Fibroblast of upper back skin (primary cell): ENCODE data around the gene ETFBKMT.
"Not testable (repeated sequence)": the region's sequence is repeated elsewhere in the genome, so short reads cannot be mapped to it uniquely, and the experiment has no call there.

Experiments used
- DNase-seq: peaks from one replicate; pipeline ENCODE4 v3.0.0-alpha.2; 2013

The ETFBKMT gene

DNA sequence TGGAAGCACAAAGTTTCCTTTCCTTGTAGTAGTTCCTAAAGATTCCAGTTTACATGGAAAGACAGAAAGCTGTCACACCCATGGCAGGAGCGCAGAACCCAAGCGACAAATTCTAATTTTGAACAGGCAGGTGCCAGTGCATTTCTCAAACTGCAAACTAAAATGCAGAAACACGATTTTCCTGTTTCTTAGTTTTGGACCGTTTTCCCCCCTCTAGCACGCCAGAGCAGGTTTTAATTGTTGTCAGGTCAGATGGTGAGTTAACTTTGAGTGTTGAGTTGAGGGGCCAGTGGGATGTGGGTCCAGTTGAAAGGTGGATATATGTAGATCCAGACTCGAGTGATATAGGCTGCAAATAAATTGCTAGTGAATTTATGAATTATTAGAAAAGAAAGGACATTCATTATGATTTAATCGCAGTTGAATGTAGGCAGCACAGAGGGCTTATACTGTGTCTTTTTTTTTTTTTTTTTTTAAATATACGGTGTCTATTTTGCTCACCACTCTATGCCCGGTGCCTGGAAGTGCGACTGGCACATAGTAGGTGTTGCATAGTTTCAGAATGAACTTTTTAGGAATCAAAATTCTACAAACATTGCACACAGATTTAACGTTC, 909 bp upstream of the ETFBKMT start:
- no peak for DNase-seq

GRCh38 chr12:31662176-31662849, 2.8 kb downstream of the ETFBKMT start:
- DNase-seq = no peak

DNA sequence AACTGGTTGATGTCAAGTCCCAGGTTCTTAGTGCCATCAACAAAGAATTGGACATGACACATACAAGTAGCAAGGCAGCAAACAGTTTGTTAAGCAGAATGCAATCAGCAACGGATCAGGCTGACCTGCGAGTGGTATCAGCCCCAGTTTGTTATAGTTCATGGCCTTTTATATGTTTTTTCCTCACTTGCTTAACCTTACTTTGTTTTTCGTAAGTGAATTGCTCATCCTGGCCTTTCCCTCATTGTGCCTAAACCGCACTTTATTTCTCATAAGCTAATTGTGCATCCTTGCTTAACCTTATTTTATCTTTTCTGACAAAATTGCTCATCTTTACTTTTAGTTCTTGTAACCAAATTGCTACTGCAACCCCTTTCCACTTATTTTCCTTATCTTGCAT, 4.1 kb downstream of the ETFBKMT start:
- DNase-seq = no peak

DNA sequence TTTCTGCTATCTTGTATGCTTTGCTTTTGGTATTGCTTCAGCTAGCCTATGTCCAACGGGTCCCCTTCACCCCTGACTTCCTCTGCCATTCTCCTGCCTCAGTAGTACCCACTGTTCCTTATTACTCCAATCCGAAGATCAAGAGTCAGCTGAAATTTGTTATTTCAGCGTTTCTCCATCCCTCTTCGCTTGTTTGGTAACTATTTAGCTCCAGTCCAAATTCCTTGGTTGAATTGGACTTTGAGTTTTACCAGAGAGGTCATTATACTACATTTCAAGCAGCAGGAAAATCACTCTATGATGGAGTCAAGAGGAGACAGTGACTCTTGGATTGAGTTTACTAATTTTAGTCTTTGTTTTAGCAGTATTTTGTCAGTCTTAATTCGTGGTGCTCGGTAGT, 4.5 kb downstream of the ETFBKMT start:
- no peak for DNase-seq

DNA sequence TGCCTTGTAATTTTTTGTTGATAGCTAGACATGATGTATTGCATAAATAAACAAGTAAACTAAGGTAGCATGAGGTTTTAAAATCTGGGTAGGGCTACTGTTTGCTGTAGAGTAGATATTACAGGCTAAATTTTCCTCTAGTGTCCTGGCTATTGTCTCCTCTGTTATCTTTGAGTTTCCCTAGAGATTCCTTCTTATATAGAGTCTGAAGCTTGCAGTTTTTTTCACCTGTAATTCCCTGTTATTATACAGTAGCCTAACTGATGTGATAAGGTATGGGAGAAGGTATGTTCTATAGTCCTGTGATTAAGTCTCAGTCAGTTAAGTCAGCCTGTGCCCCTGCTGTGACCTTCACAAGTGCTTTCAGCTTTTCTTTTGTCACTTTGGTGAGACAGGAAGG, 9.5 kb downstream of the ETFBKMT start:
- DNase-seq = no peak

- DNase-seq = not testable (repeated sequence)
Measured at GRCh38 chr12:31669582-31669981, 10.1 kb downstream of the ETFBKMT start.

DNA sequence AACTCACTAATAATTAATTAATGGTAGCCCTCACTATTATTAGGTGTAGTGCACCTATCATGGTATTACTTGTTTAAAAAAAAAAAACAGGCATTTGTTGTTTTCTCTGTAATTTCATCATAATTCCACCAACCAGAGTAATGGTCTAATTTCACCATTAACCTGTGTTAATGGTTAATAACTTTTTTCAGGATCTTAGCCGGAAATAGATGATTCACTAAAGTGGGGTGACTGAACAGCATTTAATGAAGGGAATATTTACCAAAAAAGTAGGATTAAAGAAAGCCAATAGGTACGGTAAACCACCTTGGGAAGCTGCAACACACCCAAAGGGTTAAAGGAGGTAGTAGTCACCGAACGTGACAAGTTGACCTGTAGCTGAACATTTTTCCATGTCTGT, 13.0 kb downstream of the ETFBKMT start:
- DNase-seq = no peak

- DNase-seq = peak; percentile 62
Measured at GRCh38 chr12:31682136-31682962, 22.9 kb downstream of the ETFBKMT start.

- DNase-seq = no peak
Measured at GRCh38 chr12:31685801-31686200, 26.3 kb downstream of the ETFBKMT start.

DNA sequence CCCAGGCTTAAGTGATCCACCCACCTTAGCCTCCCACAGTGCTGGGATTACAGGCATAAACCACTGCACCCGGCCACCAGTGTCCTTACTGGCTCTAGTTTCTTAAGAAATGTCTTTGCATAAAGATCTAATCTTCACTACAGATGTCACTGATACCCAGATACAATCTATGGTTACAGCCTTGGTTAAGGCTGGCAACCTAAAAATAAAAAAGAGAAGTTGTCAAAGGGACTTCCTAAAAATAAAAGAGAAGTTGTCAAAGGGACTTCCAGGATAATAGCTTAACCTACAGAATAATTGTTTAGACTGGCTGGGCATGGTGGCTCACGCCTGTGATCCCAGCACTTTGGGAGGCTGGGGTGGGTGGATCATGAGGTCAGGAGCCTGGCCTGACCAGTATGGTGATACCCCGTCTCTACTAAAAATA, 27.6 kb downstream of the ETFBKMT start:
- DNase-seq = no peak

DNA sequence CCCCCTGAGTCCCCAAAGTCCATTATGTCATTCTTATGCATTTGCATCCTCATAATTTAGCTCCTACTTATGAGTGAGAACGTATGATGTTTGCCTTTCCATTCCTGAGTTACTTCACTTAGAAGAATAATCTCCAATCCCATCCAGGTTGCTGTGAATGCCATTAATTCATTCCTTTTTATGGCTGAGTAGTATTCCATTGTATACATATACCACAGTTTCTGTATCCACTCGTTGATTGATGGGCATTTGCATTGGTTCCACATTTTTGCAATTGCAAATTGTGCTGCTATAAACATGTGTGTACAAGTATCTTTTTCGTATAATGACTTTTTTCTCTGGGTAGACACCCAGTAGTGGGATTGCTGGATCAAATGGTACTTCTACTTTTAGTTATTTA, 30.4 kb downstream of the ETFBKMT start:
- DNase-seq = not testable (repeated sequence)

DNA sequence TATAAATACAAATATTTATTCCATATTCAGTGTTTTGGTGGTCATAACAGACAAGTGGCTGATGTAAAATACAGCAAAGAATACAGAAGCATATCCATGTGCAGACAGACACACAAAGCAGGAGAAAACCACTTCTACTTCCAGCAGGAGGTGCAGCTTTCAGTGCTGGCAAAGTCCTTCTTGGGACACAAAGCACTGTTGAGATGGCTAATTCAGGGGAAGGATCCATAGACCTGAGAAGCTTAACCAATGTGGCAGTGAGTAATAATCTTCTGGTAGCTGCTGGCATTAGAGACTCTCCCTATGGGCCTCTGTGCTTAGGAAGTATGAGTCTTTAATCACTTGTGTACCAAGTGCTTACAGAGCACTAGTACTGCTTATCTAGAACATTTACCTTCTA, 42.6 kb downstream of the ETFBKMT start:
- peak; percentile 2 for DNase-seq

- DNase-seq = no peak
Measured at GRCh38 chr12:31705621-31706020, 46.1 kb downstream of the ETFBKMT start.

- not testable (repeated sequence) for DNase-seq
Measured at GRCh38 chr12:31708118-31708517, 48.6 kb downstream of the ETFBKMT start.

GRCh38 chr12:31710021-31710818, 50.7 kb downstream of the ETFBKMT start:
- DNase-seq = no peak

GRCh38 chr12:31712877-31713276, 53.4 kb downstream of the ETFBKMT start:
- DNase-seq = no peak

DNA sequence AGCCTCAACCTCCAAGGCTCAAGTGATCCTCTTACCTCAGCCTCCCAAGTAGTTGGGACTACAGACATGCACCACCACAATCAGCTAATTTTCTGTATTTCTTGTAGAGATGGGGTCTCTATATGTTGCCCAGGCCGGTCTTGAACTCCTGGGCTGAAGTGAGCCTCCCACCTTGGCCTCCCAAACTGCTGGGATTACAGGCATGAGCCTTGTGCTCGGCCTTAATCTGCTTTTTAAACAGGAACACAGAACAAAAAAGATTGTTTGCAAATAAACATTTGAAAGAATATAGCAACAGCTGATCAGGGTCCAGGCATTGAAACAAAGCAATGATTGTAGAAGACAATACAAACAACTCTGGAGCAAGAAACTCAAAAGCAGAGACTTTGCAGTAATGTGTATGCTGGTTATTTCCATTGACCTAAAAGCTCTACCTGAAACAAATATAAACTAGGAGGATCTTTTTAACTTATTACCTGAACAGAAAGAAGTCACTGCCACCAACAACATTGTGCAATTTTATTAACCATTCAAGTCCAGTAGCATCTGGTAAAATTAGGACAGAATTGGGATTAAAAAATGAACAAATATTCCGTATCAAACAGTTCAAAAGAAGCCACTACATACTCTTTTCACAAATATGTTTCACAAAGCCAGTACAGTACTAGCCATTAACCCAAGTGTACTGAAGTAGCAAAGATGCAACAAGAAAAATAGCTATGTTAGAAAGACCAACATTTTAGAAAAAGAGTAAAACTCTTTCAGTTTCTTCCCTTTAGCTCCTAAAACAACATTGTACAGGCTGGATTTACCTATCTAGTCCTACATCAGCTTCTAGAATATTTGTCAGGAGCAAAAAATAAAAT, 55.2 kb downstream of the ETFBKMT start:
- DNase-seq = no peak

DNA sequence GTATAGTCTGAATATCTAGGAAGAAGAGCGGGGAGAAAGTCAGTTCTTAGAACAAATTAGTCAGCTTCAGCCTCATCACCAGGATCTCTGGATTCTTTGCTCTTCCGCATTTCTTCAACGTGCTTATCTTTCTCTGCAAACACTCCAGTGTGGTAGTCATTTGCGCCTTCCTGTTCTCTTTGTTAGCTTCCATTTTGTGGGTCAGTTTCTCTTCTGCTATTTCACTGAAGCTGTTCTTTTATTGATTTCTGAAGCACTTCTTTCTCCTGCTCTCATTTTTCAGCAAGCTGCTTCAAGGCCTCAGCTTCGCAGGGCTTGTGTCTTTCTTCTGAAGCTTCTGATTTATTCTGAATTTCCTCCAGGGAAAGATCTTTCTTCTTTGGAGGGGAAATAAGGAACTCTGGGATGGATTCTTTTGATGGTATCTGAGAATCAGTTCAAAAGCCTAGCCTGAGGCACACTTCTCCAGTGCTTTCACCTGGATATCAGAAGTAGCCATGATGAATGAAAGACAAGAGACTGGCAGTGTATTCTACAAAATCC, 55.9 kb downstream of the ETFBKMT start:
- no peak for DNase-seq

GRCh38 chr12:31716998-31717397, 57.5 kb downstream of the ETFBKMT start:
- not testable (repeated sequence) for DNase-seq

DNA sequence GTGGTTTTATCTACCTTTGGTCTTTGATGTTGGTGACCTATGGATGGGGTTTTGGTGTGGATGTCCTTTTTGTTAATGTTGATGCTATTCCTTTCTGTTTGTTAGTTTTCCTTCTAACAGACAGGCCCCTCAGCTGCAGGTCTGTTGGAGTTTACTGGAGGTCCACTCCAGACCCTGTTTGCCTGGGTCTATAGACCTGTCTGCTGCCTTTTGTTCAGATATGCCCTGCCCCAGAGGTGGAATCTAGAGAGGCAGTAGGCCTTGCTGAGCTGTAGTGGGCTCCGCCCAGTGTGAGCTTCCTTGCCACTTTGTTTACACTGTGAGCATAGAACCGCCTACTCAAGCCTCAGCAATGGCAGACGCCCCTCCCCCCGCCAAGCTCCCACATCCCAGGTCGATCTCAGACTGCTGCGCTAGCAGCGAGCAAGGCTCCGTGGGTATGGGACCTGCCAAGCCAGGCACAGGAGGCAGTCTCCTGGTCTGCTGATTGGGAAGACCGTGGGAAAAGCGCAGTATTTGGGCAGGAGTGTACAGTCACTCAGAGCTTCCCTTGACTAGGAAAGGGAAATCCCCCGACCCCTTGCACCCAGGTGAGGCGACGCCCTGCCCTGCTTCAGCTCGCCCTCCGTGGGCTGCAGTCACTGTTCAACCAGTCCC, 59.2 kb downstream of the ETFBKMT start:
- DNase-seq = not testable (repeated sequence)

- no peak for DNase-seq
Measured at GRCh38 chr12:31722580-31722979, 63.1 kb downstream of the ETFBKMT start.
